Gastroesophageal sphincter (tissue), 4 donors: ENCODE data around the gene DST. TPM values are rescaled to one million over a fixed set of nuclear protein-coding genes. Genes with fewer than 3 reads are reported as not detected.

Source experiments
- ATAC-seq: fragments of 150-250 bp; one replicate; pipeline ENCODE4 v1.9.1; 2016; ENCODE audit warnings: mild to moderate bottlenecking, moderate library complexity
- H3K27ac ChIP-seq, 4 donors: fragments of 200-600 bp; sonication (generic) in 3 of 4; 1 replicate in 3 of 4; 2 replicates in 1 of 4; pipeline ENCODE4 v1.5.1; 2016 to 2019
- H3K27me3 ChIP-seq: fragments of 200-600 bp; sonication (generic); one replicate; pipeline ENCODE4 v1.5.1; 2019
- H3K36me3 ChIP-seq, 2 donors: fragments of 200-600 bp; sonication (generic); one replicate each; pipeline ENCODE4 v1.5.1; 2019; ENCODE audit warnings: control low read depth in 1 of 2
- H3K4me1 ChIP-seq, 3 donors: fragments of 200-600 bp; sonication (generic); 1 replicate in 2 of 3; 2 replicates in 1 of 3; pipeline ENCODE4 v1.5.1; 2016 to 2019; ENCODE audit warnings: control low read depth in 2 of 3
- H3K4me3 ChIP-seq, 2 donors: fragments of 200-600 bp; sonication (generic); one replicate each; pipeline ENCODE4 v1.5.1; 2019; ENCODE audit warnings: mild to moderate bottlenecking in 1 of 2, moderate library complexity in 1 of 2
- H3K9me3 ChIP-seq, 3 donors: fragments of 200-600 bp; sonication (generic); one replicate each; pipeline ENCODE4 v1.5.1; 2017 to 2019; ENCODE audit warnings: control low read depth in 2 of 3
- EP300 ChIP-seq: sonication (generic); formaldehyde crosslinking; IDR thresholded peaks from one replicate; pipeline ENCODE4 v1.6.1; 2017; ENCODE audit warnings: antibody characterized with exemption, mild to moderate bottlenecking
- POLR2A ChIP-seq, 2 donors: fragments of 450-650 bp; IDR thresholded peaks; one replicate each; pipeline ENCODE4 v1.6.1; 2017; ENCODE audit warnings: antibody characterized with exemption in 2 of 2, mild to moderate bottlenecking in 2 of 2, moderate library complexity in 1 of 2
- POLR2AphosphoS5 ChIP-seq: sonication (generic); formaldehyde crosslinking; IDR thresholded peaks from one replicate; pipeline ENCODE4 v1.6.1; 2017; ENCODE audit warnings: antibody characterized with exemption
- WGBS, 2 donors: methylation state at CpG; one replicate each; pipeline ENCODE4 v1.1.5; 2018; ENCODE audit warnings: low coverage in 1 of 2; 5-methylcytosine and 5-hydroxymethylcytosine counted together
- total RNA-seq, 4 donors: library from RNA; depleted of rRNA; stranded (reverse); fragments of >200 nt; gene quantifications; one replicate each; pipeline ENCODE4 v1.1.0, GENCODE V29; 2016
- TF ChIP-seq, protein P1 (sequence below), 4 experiments: fragments of 200-600 bp in 2 of 4; fragments of 450-650 bp in 2 of 4; sonication (generic) in 1 of 4; IDR thresholded peaks; one replicate each; pipeline ENCODE4 v1.5.1; 2017 to 2019; ENCODE audit warnings: antibody characterized with exemption in 4 of 4, mild to moderate bottlenecking in 2 of 4, moderate library complexity in 2 of 4

DST gene
- total RNA-seq, 4 donors from 2014 or later: 442 to 716 (median 661) TPM

DNA sequence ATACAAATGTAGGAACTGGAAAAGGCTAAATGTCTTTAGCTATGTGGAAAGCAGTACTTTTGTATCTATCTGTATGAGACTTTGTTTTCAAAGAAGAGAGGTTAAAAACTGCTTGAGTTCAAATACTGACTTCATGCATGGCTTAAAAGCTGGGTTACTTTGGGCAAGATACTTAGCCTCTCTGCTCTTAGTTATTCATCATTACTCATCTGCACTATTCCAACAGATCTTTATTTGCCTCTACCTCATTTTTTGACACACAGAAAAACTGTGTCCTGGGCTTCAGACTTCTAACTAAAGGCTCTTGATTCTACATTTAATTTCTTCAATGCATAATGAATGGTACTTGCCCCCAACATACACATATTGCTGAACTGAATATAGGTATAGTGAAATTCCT, 114.8 kb downstream of the DST start:
- H3K27ac ChIP-seq: peak overlapping the region; percentile 62 to 88 (median 78)
- H3K4me3 ChIP-seq: no peak overlapping the region
- TF ChIP-seq EP300 (no peak), POLR2A (IDR thresholded peaks at IDR 0.05) (no peak), POLR2AphosphoS5 (no peak)
- TF ChIP-seq, protein P1, sequence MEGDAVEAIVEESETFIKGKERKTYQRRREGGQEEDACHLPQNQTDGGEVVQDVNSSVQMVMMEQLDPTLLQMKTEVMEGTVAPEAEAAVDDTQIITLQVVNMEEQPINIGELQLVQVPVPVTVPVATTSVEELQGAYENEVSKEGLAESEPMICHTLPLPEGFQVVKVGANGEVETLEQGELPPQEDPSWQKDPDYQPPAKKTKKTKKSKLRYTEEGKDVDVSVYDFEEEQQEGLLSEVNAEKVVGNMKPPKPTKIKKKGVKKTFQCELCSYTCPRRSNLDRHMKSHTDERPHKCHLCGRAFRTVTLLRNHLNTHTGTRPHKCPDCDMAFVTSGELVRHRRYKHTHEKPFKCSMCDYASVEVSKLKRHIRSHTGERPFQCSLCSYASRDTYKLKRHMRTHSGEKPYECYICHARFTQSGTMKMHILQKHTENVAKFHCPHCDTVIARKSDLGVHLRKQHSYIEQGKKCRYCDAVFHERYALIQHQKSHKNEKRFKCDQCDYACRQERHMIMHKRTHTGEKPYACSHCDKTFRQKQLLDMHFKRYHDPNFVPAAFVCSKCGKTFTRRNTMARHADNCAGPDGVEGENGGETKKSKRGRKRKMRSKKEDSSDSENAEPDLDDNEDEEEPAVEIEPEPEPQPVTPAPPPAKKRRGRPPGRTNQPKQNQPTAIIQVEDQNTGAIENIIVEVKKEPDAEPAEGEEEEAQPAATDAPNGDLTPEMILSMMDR (IDR thresholded peaks at IDR 0.05): no peak
- peaks cover 11 to 100% (median 25%) of the 10 kb centered on the region in 3 donors for H3K4me1 ChIP-seq
- no peak for ATAC-seq
- no peaks in the 10 kb centered on the region for H3K9me3 ChIP-seq
- H3K27me3 ChIP-seq: no peaks in the 10 kb centered on the region
- peaks cover 0 to 75% of the 10 kb centered on the region in 2 donors for H3K36me3 ChIP-seq

- peak overlapping the region; percentile 74 to 88 (median 78) for H3K27ac ChIP-seq
- no peaks in the 10 kb centered on the region for H3K27me3 ChIP-seq
- H3K4me3 ChIP-seq: no peak overlapping the region
- no peak for ATAC-seq
- H3K4me1 ChIP-seq: peaks cover 11 to 100% (median 26%) of the 10 kb centered on the region in 3 donors
- H3K9me3 ChIP-seq: no peaks in the 10 kb centered on the region
- TF ChIP-seq EP300 (no peak), POLR2A (IDR thresholded peaks at IDR 0.05) (no peak), POLR2AphosphoS5 (no peak)
- TF ChIP-seq, protein P1 (IDR thresholded peaks at IDR 0.05): no peak
- peaks cover 0 to 72% of the 10 kb centered on the region in 2 donors for H3K36me3 ChIP-seq
- WGBS, 2 donors: 41 to 43% methylated on average over 1 of the region's 1 CpG
Observed at GRCh38 chr6:56526860-56527544, 115.7 kb downstream of the DST start.

- no peak overlapping the region for H3K4me3 ChIP-seq
- ATAC-seq: no peak
- 54 to 58% methylated on average over 11 of the region's 11 CpGs for WGBS, 2 donors
- H3K27ac ChIP-seq: peak overlapping the region; percentile 74 to 88 (median 78)
- TF ChIP-seq EP300 (no peak), POLR2A (IDR thresholded peaks at IDR 0.05) (no peak), POLR2AphosphoS5 (no peak)
- TF ChIP-seq, protein P1 (IDR thresholded peaks at IDR 0.05): no peak
- H3K36me3 ChIP-seq: peaks cover 0 to 64% of the 10 kb centered on the region in 2 donors
- H3K9me3 ChIP-seq: no peaks in the 10 kb centered on the region
- H3K4me1 ChIP-seq: peaks cover 11 to 100% (median 32%) of the 10 kb centered on the region in 3 donors
- no peaks in the 10 kb centered on the region for H3K27me3 ChIP-seq
Observed at GRCh38 chr6:56525974-56526789, 116.5 kb downstream of the DST start.

- no peaks in the 10 kb centered on the region for H3K9me3 ChIP-seq
- H3K4me1 ChIP-seq: peaks cover 11 to 97% (median 32%) of the 10 kb centered on the region in 3 donors
- H3K27ac ChIP-seq: peak overlapping the region; percentile 74 to 88 (median 78)
- H3K36me3 ChIP-seq: peaks cover 0 to 56% of the 10 kb centered on the region in 2 donors
- no peaks in the 10 kb centered on the region for H3K27me3 ChIP-seq
- no peak overlapping the region for H3K4me3 ChIP-seq
- 18 to 33% methylated on average over 4 of the region's 4 CpGs for WGBS, 2 donors
- ATAC-seq: peak; percentile 81
- TF ChIP-seq POLR2A (IDR thresholded peaks at IDR 0.05): no peak
- peak; percentile 84 for TF ChIP-seq POLR2AphosphoS5
Observed at GRCh38 chr6:56524891-56525703, 117.6 kb downstream of the DST start.
